OCI-LY7 (cell line): Measurements from ENCODE around the gene RASAL2. TPM values are rescaled to one million over a fixed set of nuclear protein-coding genes. Genes with fewer than 3 reads are reported as not detected.
"Not testable (repeated sequence)": the region's sequence is repeated elsewhere in the genome, so short reads cannot be mapped to it uniquely, and the experiment has no call there.

Source experiments
- BruUV-seq: library from RNA; stranded (reverse); fragments of 400-500 nt; replicated peaks from 2 replicates; lab custom pipeline; 2021; lab: Mats Ljungman, UMichigan
- CTCF ChIA-PET: fragments of 300-600 bp; sonication (Branson Sonifier 250); formaldehyde crosslinking; loops from one replicate; lab custom pipeline; 2022; ENCODE audit warnings: antibody characterized with exemption; ENCODE audit not compliant: unreplicated experiment; lab: Charles Lee
- POLR2A ChIA-PET: fragments of 300-600 bp; sonication (Branson Sonifier 250); formaldehyde crosslinking; loops from one replicate; lab custom pipeline; 2022; ENCODE audit warnings: antibody characterized with exemption; lab: Charles Lee
- DNase-seq: peaks from one replicate; pipeline ENCODE4 v3.0.0-alpha.2; 2015; ENCODE audit warnings: low spot score
- H2AFZ ChIP-seq: fragments of 200-600 bp; sonication (generic), shearing (Covaris generic); 2 replicates; pipeline ENCODE4 v1.6.1; 2014; ENCODE audit warnings: mild to moderate bottlenecking, antibody characterized with exemption, low read length, moderate library complexity
- H3K27ac ChIP-seq: fragments of 200-600 bp; sonication (generic); 2 replicates; pipeline ENCODE4 v1.5.1; 2014; ENCODE audit warnings: mixed run types, low read depth, mild to moderate bottlenecking, moderate library complexity, low read length, inconsistent platforms; ENCODE audit not compliant: poor library complexity, severe bottlenecking
- H3K36me3 ChIP-seq: fragments of 200-600 bp; sonication (generic); 2 replicates; pipeline ENCODE4 v1.6.1; 2014; ENCODE audit warnings: mild to moderate bottlenecking, antibody characterized with exemption, low read length, moderate library complexity, mixed read lengths; ENCODE audit not compliant: insufficient read depth
- H3K4me1 ChIP-seq: fragments of 200-600 bp; sonication (generic); 2 replicates; pipeline ENCODE4 v1.5.1; 2014; ENCODE audit warnings: mild to moderate bottlenecking, low read length; ENCODE audit not compliant: insufficient read depth, poor library complexity, severe bottlenecking
- H3K4me2 ChIP-seq: fragments of 200-600 bp; sonication (generic); 2 replicates; pipeline ENCODE4 v1.6.1; 2014; ENCODE audit warnings: mild to moderate bottlenecking, low read length
- H3K4me3 ChIP-seq: fragments of 200-600 bp; sonication (generic); 2 replicates; pipeline ENCODE4 v1.5.1; 2014; ENCODE audit warnings: mild to moderate bottlenecking, low read depth, low read length; ENCODE audit not compliant: poor library complexity, severe bottlenecking
- H3K79me2 ChIP-seq: fragments of 200-600 bp; sonication (generic); 2 replicates; pipeline ENCODE4 v1.6.1; 2016; ENCODE audit warnings: low read depth, mild to moderate bottlenecking, low read length, moderate library complexity, mixed read lengths; ENCODE audit not compliant: insufficient read depth
- H3K9me2 ChIP-seq: fragments of 200-600 bp; sonication (generic); 2 replicates; pipeline ENCODE4 v1.6.1; 2016; ENCODE audit warnings: mild to moderate bottlenecking, low read length, mixed read lengths; ENCODE audit not compliant: insufficient read depth
- H3K9me3 ChIP-seq: fragments of 200-600 bp; sonication (generic); 2 replicates; pipeline ENCODE4 v1.6.1; 2014; ENCODE audit warnings: mild to moderate bottlenecking, mixed run types, low read length, mixed read lengths
- H4K20me1 ChIP-seq: fragments of 200-600 bp; sonication (generic); 2 replicates; pipeline ENCODE4 v1.6.1; 2014; ENCODE audit warnings: mild to moderate bottlenecking, antibody characterized with exemption, low read length, moderate library complexity, mixed read lengths; ENCODE audit not compliant: insufficient read depth
- CTCF ChIP-seq: fragments of 200-600 bp; sonication (generic); conservative IDR thresholded peaks from 2 replicates; pipeline ENCODE4 v1.5.1; 2014; ENCODE audit warnings: mild to moderate bottlenecking, antibody characterized with exemption, low read length, moderate library complexity, mixed read lengths
- EZH2phosphoT487 ChIP-seq: fragments of 200-600 bp; sonication (generic); IDR thresholded peaks from 2 replicates; pipeline ENCODE4 v1.6.1; 2018; ENCODE audit warnings: low read depth, borderline replicate concordance, mild to moderate bottlenecking, mixed run types, antibody characterized with exemption, low read length, moderate library complexity, mixed read lengths
- intact Hi-C: fragments of 100-400 bp; cut with micrococcal nuclease; formaldehyde crosslinking; loops from one replicate; pipeline ENCODE4 v1.10.0; 2022; ENCODE audit not compliant: unreplicated experiment
- total RNA-seq, 2 experiments: library from RNA; depleted of rRNA in 1 of 2; stranded (reverse); fragments of >200 nt in 1 of 2; shearing (Covaris generic) in 1 of 2; gene quantifications; 2 replicates each; pipeline ENCODE4 v1.2.3, GENCODE V29; 2014 to 2022

Gene RASAL2
- total RNA-seq, 2 experiments from 2014 or later: 0.09 to 0.27 TPM

- Histone ChIP-seq H2AFZ (no peak overlapping the region), H3K9me3 (no peaks in the 10 kb centered on the region), H4K20me1 (no peaks in the 10 kb centered on the region), H3K79me2 (no peaks in the 10 kb centered on the region), H3K4me3 (no peak overlapping the region), H3K4me1 (no peaks in the 10 kb centered on the region), H3K36me3 (no peaks in the 10 kb centered on the region), H3K27ac (no peak overlapping the region), H3K4me2 (no peak overlapping the region), H3K9me2 (no peaks in the 10 kb centered on the region)
- no peak for DNase-seq
- BruUV-seq: no TSS peak
- ChIA-PET POLR2A (no interaction called here), CTCF (no interaction called here)
- TF ChIP-seq CTCF (no peak), EZH2phosphoT487 (no peak)
- intact Hi-C loops: no loop called here
Observed at GRCh38 chr1:178389441-178389840, 295.5 kb downstream of the RASAL2 start.

GRCh38 chr1:178390280-178390679, 296.4 kb downstream of the RASAL2 start:
- H3K9me2 ChIP-seq, H3K9me3 ChIP-seq, H3K4me2 ChIP-seq, H3K27ac ChIP-seq, H3K79me2 ChIP-seq, H3K36me3 ChIP-seq, H3K4me1 ChIP-seq, H4K20me1 ChIP-seq, CTCF ChIA-PET, POLR2A ChIA-PET, DNase-seq, H2AFZ ChIP-seq, H3K4me3 ChIP-seq, BruUV-seq: not testable (repeated sequence)
- intact Hi-C loops: loop anchor here (5.0 kb wide), 1 partner anchor 48 kb away; no protein-coding TSS in a partner anchor

- no peak for DNase-seq
- H3K4me1 ChIP-seq: no peaks in the 10 kb centered on the region
- no peaks in the 10 kb centered on the region for H3K79me2 ChIP-seq
- H3K9me2 ChIP-seq: no peaks in the 10 kb centered on the region
- ChIA-PET POLR2A (no interaction called here), CTCF (no interaction called here)
- TF ChIP-seq CTCF: no peak
- no peak for TF ChIP-seq EZH2phosphoT487
- H3K4me3 ChIP-seq: no peak overlapping the region
- no peak overlapping the region for H2AFZ ChIP-seq
- no peak overlapping the region for H3K27ac ChIP-seq
- no peaks in the 10 kb centered on the region for H3K9me3 ChIP-seq
- BruUV-seq: no TSS peak
- no peak overlapping the region for H3K4me2 ChIP-seq
- H4K20me1 ChIP-seq: no peaks in the 10 kb centered on the region
- intact Hi-C loops: loop anchor here (5.0 kb wide), 1 partner anchor 51 kb away; no protein-coding TSS in a partner anchor
- no peaks in the 10 kb centered on the region for H3K36me3 ChIP-seq
Observed at GRCh38 chr1:178393370-178393769, 299.5 kb downstream of the RASAL2 start.
